ENCODE measurements around the gene SLC12A6.

SLC12A6 gene

DNA sequence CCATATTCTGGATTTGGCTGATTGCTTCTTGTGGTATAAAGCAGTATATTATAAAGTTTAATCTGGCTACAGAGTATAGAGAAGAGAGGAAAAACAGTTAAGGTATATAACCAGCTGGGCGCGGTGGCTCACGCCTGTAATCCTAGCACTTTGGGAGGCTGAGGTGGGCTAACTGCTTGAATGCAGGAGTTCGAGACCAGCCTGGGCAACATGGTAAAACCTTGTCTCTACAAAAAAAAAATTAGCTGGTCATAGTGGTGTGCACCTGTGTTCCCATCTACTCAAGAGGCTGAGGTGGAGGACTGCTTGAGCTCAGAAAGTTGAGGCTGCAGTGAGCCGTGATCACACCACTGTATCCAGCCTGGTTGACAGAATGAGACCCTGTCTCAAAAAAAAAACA, 7.3 kb downstream of the SLC12A6 start:
- no peak for DNase-seq (ENCODE audit: low spot score)

DNA sequence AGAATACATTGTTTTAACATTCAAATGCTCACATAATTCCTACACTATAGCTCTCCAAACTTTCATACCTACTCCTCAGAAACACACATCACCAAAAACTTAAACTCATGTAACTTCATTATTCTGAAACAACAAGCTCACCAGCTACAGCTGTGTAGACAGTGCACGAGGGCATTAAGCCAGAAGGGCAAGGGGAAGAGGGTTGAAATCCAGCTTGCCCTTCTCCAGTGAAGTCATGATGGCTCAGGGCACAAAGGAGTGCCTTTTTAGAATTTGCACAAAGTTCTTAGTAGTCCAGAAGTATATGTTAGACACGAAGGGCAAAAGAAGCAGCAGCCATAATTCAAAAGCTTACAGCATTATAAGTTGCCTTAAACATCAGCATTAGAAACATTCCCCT, 8.6 kb downstream of the SLC12A6 start:
- DNase-seq (ENCODE audit: low spot score) = no peak

DNA sequence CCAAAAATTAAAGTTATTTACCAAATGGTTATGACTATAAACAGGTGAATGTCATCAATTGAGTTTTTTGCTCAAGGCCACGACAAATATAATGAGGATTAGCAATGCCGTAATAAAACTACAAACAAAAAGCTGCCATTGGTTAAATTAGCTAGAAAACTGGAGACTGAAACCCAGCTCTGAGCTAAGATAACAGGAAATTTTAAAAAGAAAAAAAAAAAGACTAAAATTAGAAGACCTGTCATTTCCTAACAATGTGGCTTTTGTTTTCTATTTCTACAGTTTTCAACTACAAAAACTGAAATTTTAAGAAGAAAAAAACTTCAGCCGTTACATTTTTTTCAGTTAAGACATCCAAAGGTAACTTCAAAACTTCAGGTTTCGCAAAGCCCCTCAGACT, 9.7 kb downstream of the SLC12A6 start:
- DNase-seq (ENCODE audit: low spot score) = no peak

DNA sequence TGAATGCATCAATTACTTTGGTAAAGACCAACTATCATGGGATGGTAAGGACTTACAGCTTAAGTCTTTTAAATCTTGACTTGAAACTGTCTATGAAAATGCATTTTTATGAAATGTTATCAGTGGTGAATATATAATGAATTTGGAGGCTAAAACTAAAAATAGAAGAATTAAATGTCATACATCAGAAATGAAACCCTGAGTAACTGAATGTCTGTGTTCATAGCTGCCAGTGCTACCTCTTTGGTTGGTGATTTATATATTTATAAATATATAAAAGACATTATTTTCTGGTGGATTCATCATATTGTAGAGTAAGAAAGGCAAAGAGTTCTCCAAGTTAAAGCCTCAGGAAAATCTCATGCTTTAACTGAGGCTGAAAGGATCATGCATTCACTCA, 12.2 kb downstream of the SLC12A6 start:
- no peak for DNase-seq (ENCODE audit: low spot score)

DNA sequence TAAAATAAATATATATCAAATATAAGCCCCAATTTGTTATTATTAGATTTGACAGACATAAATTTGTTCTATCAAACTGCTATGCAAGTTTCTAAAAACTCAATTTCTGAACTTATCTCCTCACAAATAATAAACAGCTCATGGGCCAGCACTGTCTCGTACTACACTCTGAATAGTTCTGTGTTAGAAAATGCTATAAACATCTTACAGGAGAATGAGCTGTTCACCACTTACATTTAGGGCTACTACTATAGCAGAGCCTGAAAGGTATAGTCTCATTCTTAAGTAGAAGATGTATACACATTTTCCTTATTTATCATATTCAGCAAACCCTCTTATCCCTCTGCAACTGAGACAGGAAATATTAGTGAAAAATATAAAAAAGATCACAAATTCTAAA, 12.6 kb downstream of the SLC12A6 start:
- no peak for DNase-seq (ENCODE audit: low spot score)

DNA sequence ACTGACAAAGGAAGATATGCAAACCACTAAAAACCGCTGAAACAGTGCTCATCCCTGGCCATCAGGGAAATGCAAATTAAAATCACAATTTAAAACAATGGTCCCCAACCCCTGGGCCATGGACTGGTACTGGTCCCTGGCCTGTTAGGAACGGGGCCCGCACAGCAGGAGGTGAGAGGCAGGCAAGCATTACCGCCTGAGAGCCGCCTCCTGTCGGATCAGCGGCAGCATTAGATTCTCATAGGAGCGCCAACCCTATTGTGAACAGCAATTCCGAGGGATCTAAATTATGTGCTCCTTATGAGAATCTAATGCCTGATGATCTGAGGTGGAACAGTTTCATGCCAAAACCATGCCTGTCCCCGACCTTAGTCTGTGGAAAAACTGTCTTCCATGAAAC, 14.4 kb downstream of the SLC12A6 start:
- DNase-seq (ENCODE audit: low spot score) = no peak

DNA sequence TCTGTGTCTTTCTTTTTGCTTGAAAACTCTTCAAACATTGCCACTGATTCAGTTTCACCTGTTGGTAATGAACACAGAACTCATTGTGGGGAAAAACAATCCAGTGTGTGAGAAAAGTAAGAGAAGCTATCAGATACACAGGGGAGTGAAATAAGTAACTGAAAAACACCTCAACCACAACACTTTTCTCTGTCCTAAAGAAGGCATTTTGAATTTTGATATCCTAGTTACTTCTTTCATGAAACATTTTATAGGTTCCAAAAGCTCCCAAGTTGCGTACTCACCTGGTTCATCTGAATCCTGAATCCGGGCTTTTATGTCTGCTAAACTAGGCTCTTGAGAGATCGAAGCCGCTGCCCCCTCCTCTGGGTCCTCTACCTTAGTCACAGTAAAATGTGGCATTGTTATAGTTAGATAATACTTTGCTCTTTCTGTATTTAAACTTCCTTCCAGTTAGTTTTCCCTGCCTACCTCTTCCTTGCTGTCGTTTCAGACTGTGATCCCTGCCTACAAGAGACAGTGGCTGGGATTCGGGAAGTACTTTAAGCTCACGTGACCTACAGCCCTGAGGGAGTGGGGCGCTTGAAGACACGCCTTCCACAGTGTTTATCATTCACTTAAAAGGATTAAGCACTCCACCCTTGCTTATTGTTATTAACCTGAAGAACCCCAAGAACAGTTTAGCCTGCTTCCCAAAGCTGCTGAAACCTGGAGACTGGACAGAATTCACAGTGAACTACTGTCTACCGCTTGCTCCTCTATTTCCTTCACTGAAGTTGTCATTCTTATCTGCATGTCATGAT, 19.1 kb downstream of the SLC12A6 start:
- peak; percentile 40 for DNase-seq (ENCODE audit: low spot score)

DNA sequence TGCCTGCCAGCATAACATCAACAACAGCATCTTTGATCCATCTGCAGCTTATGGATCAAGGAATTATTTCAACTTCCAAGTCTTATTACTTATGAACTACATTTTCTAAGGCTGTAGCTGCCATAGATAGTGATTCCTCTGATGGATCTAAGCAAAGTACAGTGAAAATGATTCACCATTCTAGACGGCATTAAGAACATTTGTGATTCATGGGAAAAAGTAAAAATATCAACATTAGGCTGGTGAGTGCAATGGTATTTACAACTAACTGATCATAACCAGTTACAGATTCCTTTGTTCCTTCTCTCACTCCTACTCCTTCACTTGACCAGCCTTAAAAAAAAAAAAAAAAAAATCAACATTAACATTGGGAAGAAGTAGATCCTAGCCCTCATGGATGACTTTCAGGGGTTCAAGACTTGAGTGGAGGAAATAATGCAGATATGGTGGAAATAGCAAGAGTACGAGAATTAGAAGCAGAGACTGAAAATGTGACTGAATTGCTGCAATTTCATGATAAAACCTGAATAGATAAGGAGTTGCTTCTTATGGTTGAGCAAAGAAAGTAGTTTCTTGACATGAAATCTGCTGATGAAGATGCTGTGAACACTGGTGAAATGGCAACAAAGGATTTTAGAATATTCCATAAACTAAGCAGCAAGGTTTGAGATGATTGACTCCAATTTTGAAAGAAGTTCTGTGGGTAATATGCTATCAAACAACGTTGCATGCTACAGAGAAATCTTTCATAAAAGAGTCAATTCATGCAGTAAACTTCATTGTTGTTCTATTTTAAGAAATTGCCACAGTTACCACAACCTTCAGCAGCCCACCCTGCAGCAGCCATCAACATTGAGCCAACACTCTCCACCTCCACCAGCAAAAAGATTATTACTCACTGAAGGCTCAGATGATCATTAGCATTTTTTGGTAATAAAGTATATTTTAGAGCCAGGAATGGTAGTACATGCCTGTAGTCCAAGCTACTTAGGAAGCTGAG, 22.8 kb downstream of the SLC12A6 start:
- no peak for DNase-seq (ENCODE audit: low spot score)

DNA sequence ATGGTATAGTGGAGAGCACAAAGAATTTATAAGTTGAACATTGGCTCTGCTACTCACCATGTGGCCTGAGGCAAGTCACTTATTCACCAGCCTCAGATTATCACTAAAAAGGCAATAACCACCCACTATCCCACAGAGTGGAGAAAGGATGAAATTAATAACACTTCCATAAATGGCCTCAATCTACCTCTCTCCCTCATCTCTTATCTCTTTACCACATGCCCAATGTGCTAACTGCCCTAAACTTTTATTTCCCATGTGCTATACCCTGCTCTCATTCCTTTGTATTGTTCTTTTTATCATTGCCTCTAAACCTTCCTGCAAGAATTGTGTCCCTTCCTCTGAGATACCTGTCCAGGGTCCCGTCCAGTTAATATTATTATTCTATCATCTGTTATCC, 26.0 kb downstream of the SLC12A6 start:
- no peak for DNase-seq (ENCODE audit: low spot score)

DNA sequence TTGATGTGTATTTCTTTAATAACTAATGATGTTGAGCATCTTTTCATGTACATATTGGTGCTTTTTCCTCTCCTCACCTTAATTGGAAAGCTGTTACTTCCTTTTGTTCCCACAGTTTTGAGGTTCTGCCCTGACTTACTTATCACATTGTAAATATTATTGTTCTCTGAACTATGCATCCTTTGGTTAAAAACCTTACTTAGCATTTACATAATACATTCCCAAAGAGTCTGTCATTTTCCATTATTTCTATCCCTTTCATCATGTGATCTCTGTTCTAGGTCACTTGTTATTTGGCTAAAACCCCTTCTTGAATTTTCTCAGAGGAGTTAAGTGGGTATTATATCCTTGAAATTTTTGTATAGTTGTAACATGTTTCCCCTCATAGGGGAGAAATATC, 33.0 kb downstream of the SLC12A6 start:
- no peak for DNase-seq (ENCODE audit: low spot score)

DNA sequence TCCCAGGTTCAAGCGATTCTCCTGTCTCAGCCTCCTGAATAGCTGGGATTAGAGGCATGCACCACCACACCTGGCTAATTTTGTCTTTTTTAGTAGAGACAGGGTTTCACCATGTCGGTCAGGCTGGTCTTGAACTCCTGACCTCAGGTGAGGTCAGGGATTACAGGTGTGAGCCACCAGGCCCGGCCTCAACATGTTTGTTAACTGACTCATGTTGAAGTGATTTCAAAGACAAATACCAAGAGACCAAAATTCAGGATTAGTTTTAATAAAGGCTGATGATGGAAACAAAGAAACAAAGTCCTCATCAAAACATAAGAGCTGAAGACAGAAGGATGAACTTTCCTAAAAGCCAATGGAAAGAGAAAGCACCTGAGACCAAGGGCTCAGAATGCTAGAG, 36.5 kb downstream of the SLC12A6 start:
- DNase-seq (ENCODE audit: low spot score) = no peak

DNA sequence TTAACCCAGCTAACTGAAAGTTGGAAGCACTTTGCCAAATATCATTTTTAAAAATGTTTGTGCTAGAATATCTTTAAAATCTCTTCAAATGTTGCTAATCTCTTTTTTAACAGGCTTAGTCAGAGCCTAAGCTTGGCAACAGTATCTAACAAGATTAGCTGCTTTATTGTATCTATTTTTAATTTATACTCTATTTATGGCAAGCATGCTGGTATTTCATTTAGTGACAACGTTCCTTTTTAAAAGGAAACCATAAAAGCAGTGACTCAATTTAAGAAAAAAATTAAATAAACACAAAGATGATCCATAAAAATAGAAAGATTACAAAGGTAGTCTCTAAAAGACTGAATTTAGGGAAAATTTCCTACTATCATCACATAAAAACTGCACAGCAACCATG, 40.5 kb downstream of the SLC12A6 start:
- DNase-seq (ENCODE audit: low spot score) = no peak

DNA sequence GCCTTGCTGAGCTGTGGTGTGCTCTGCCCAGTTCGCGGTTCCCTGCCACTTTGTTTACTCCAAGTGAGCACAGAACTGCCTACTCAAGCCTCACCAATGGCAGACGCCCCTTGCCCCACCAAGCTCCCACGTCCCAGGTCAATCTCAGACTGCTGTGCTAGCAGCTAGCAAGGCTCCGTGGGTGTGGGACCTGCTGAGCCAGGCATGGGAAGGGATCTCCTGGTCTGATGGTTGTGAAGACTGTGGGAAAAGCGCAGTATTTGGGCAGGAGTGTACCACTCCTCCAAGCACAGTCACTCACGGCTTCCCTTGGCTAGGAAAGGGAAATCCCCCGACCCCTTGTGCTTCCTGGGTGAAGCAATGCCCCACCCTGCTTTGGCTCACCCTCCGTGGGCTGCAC, 45.0 kb downstream of the SLC12A6 start:
- no peak for DNase-seq (ENCODE audit: low spot score)

DNA sequence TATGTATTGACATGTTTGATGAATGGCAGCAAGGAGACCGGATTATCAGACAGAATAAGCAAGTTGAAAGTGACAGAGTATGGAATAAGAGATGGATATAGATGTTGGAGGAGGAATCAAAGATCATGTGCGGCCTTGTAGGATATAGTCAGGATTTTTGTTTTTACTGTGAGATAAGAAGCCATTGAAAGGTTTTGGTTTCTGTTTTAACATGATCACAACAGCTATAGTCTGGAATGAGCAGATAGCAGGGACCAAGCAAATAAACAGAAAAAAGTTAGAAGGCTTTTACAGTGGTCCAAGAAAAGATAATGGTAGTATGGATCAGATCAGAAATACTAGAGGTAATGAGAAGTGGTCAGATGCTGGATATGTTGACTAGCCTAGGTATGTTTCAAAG, 52.6 kb downstream of the SLC12A6 start:
- no peak for DNase-seq (ENCODE audit: low spot score)

DNA sequence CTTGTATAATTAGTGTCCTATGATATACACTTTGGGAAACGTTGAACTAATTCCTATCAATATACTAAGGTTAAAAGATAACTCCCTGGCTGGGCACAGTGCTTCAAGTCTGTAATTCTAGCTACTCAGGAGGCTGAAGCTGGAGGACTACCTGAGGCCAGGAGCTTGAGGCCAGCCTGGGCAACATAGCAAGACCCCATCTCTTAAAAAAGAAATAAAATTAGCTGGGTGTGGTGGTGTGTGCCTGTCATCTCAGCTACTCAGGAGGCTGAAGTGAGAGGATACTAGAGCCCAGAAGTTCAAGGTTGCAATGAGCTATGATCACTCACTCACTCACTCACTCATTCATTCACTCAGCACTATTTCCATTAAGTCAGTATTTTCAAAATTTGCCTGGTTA, 55.2 kb downstream of the SLC12A6 start:
- no peak for DNase-seq (ENCODE audit: low spot score)

DNA sequence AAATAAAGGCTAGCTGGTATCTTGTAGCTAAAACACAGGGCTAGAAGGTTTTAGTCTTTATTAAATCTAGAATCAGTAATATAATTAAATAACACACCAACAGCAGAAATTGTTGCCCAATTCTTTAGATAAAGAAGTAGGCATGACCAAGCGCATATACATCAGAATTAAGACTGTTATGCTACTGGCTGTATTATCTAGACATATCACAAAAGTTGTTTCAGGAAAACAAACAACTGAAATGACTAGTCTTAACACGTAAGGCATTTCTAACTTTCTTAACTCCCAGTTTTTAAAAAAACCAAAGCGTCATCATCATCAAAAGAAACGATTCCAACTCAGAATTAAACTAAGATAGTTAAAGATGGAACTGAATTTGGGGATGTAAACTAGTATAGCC, 57.4 kb downstream of the SLC12A6 start:
- DNase-seq (ENCODE audit: low spot score) = no peak

DNA sequence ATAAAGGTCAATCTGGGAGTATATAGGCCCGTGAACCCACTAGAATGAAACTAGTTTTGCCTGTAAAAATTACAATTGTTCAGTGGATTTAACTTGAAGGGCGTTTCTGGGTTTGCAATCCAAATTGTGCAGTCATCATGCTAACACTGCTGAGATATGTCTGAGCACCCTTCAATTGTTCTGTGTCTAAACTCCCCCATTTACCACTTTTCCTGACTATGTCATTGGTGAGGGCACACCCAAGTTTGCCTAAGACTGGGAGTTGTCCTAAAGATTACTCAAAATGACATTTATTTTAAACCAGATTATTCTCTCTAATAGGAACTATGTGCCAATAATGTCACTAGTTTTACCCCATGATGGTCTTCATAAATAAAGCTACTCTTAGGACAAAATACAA, 58.2 kb downstream of the SLC12A6 start:
- no peak for DNase-seq (ENCODE audit: low spot score)

DNA sequence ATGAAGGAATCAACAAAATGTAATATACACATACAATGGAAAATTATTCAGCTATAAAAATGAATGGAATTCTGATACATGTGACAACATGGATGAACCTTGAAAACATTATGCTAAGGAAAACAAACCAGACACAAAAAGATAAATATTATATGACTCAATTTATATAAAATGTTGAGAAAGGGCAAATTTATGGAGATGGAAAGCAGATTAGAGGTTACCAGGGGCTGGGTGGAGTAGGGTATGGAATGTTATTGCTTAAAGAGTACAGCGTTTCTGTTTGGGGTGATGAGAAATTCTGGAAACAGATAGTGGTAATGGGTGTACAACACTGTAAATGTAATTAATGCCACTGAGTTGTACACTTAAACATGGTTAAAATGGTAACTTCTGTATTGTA, 61.9 kb downstream of the SLC12A6 start:
- DNase-seq (ENCODE audit: low spot score) = no peak

DNA sequence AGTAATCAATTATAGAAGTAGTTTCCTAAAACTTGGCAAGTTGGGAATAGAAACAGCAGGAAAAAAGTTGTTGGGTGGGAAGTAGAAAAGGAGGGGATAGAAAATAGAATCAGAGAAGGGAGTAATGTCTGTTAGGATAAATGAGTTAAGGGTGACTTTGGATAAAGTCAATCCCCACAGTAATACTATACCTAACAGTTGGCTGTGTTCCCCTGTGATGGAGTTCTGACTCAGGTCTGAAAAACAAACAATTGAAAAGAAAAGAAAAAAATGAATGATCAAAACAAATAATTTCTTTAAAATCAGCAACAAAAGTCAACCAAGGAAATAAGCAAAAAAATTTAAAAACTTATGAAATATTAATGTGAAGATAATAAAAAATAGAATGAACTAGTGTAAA, 62.4 kb downstream of the SLC12A6 start:
- no peak for DNase-seq (ENCODE audit: low spot score)

DNA sequence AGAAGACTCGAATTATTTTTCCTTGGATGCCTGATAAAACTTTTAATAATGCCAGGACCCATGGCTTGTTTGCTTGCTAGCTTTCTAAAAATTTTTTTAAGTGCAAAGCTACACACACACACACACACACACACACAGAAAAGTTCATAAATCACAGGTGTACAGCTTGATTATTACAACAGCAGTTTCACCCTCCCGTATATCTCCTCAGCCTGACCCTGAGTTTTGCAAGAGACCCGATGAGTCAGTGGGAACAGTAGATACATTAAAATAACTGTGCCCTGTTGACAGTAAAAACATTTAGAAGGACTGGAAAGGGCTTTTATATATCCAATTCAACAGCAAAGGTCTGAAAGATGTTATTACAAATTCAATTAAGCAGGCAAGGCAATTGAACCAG, 66.1 kb downstream of the SLC12A6 start:
- DNase-seq (ENCODE audit: low spot score) = no peak

DNA sequence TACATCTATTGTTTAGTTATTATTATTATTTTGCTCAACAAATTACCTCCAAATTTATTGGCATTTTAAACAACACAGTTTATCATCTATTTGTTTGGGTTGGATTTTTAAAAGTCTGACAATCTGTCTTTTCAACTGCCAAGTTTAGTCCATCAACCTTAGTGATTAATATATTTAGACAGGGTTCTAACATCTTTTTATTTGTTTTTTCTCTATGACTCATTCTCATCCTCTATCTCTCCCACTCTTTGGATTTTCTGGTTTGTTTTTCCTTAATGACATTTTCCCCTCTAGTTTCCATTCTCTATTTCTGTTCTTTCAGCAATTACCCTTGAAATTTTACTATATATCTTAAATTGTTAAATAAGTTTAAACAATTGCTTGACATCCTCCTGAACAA, 70.8 kb downstream of the SLC12A6 start:
- no peak for DNase-seq (ENCODE audit: low spot score)

DNA sequence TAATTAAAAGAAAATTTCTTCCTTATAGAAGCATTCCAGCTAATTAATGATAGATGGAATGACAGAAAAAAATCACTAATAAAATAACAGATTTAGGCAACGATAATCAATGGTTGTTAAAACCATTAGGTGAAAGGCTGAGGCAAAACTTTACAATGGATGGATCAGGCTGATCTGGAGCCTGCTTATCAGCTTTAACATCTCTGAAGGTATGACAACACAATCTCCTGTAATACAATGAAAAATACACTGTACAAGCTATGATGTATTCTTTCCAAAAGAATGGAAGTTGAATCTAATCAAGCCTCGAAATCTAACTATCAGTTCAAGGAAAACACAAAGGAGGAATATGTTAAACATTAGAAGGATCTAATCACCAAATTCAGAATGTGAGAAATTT, 73.5 kb downstream of the SLC12A6 start:
- DNase-seq (ENCODE audit: low spot score) = no peak

DNA sequence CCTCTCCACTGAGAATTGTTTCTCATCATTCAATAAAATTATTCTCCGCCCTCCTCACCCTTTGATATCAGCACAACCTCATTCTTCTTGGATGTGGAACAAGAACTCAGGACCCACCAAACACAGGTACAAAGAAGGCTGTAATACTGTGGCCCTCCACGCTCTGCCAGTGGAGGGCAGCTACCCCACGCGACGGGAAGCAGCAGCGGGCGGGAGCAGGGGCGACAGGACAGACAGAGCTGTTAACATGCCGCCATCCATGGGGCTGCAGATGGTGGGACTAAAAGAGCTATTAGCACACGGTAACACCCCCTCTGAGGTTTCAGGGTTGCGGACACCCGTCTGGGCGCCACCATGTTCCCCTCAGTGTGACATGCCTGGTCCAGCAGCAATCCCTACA, 75.2 kb downstream of the SLC12A6 start:
- no peak for DNase-seq (ENCODE audit: low spot score)

All from hematopoietic multipotent progenitor cell treated with erythropoietin and hydrocortisone succinate and interleukin-3 and kit ligand, for 15 days (in vitro differentiated cells).